WTC11 (cell line): Measurements from ENCODE around the gene HVCN1. TPM values are rescaled to one million over a fixed set of nuclear protein-coding genes. Genes with fewer than 3 reads are reported as not detected.

ENCODE experiments used
- ATAC-seq: fragments of 200-7000 bp; cut with Tn5 transposase; 2 replicates; pipeline ENCODE4 v1.10.0; 2021; ENCODE audit warnings: mild to moderate bottlenecking, moderate library complexity
- CTCF ChIA-PET: fragments of 300-600 bp; sonication (Branson Sonifier 250); formaldehyde crosslinking; loops from one replicate; lab custom pipeline; 2021; ENCODE audit warnings: antibody characterized with exemption; lab: Charles Lee
- POLR2A ChIA-PET: fragments of 350-600 bp; sonication (Branson Sonifier 250); formaldehyde crosslinking; loops from one replicate; lab custom pipeline; 2021; ENCODE audit warnings: antibody characterized with exemption; lab: Charles Lee
- DNase-seq: peaks from one replicate; pipeline ENCODE4 v3.0.0; 2021; ENCODE audit warnings: low spot score
- H3K27ac Mint-ChIP-seq: 2 replicates; pipeline ENCODE4 v1.8.0; 2021; ENCODE audit warnings: mixed read lengths
- H3K27me3 Mint-ChIP-seq: 2 replicates; pipeline ENCODE4 v1.8.0; 2021; ENCODE audit warnings: low read depth, mild to moderate bottlenecking, moderate library complexity, mixed read lengths
- H3K36me3 Mint-ChIP-seq: 2 replicates; pipeline ENCODE4 v1.8.0; 2021; ENCODE audit warnings: mixed read lengths
- H3K4me1 Mint-ChIP-seq: 2 replicates; pipeline ENCODE4 v1.8.0; 2022; ENCODE audit warnings: mixed read lengths
- H3K4me3 Mint-ChIP-seq: 2 replicates; pipeline ENCODE4 v1.8.0; 2021; ENCODE audit warnings: mild to moderate bottlenecking, moderate library complexity, mixed read lengths
- H3K9me3 Mint-ChIP-seq: 2 replicates; pipeline ENCODE4 v1.8.0; 2021; ENCODE audit warnings: mixed read lengths
- ETV6 ChIP-seq: sonication (generic); formaldehyde crosslinking; IDR thresholded peaks from 2 replicates; pipeline ENCODE4 v1.8.1; 2022; ENCODE audit warnings: mild to moderate bottlenecking, missing genetic modification reagents
- FOXP1 ChIP-seq: sonication (generic); formaldehyde crosslinking; IDR thresholded peaks from 2 replicates; pipeline ENCODE4 v1.8.0; 2022; ENCODE audit warnings: missing genetic modification reagents, mild to moderate bottlenecking, moderate library complexity, borderline replicate concordance
- NFE2L1 ChIP-seq: sonication (generic); formaldehyde crosslinking; IDR thresholded peaks from 2 replicates; pipeline ENCODE4 v1.8.1; 2023; ENCODE audit warnings: missing genetic modification reagents
- SP1 ChIP-seq: sonication (generic); formaldehyde crosslinking; conservative IDR thresholded peaks from 2 replicates; pipeline ENCODE4 v1.8.1; 2022; ENCODE audit warnings: missing genetic modification reagents
- TP53 ChIP-seq: sonication (generic); formaldehyde crosslinking; IDR thresholded peaks from 2 replicates; pipeline ENCODE4 v1.8.1; 2023; ENCODE audit warnings: mild to moderate bottlenecking, missing genetic modification reagents
- ZNF121 ChIP-seq: sonication (generic); formaldehyde crosslinking; IDR thresholded peaks from 2 replicates; pipeline ENCODE4 v1.8.0; 2023; ENCODE audit warnings: missing genetic modification reagents
- ZNF396 ChIP-seq: fragments of 250-450 bp; sonication (Bioruptor Pico); IDR thresholded peaks from 2 replicates; pipeline ENCODE4 v1.8.0; 2021; ENCODE audit warnings: mild to moderate bottlenecking, moderate library complexity, borderline replicate concordance
- ZNF416 ChIP-seq: fragments of 250-450 bp; sonication (Bioruptor Pico); IDR thresholded peaks from 2 replicates; pipeline ENCODE4 v1.9.0; 2021; ENCODE audit warnings: mild to moderate bottlenecking, inconsistent platforms
- ZNF423 ChIP-seq: fragments of 250-450 bp; sonication (Bioruptor Pico); IDR thresholded peaks from 2 replicates; pipeline ENCODE4 v2.1.2; 2022; ENCODE audit warnings: mild to moderate bottlenecking, moderate library complexity
- total RNA-seq: library from RNA; stranded (reverse); gene quantifications from 3 replicates; pipeline ENCODE4 v1.2.3, GENCODE V29; 2021
- TF ChIP-seq, protein P1 (sequence below): sonication (generic); formaldehyde crosslinking; IDR thresholded peaks from 2 replicates; pipeline ENCODE4 v1.8.0; 2022; ENCODE audit warnings: mild to moderate bottlenecking, missing genetic modification reagents
- TF ChIP-seq, protein P2 (sequence below): sonication (generic); formaldehyde crosslinking; IDR thresholded peaks from 2 replicates; pipeline ENCODE4 v1.8.0; 2022; ENCODE audit warnings: mild to moderate bottlenecking, missing genetic modification reagents
- TF ChIP-seq, protein P3 (sequence below): sonication (generic); formaldehyde crosslinking; IDR thresholded peaks from 2 replicates; pipeline ENCODE4 v1.8.1; 2023; ENCODE audit warnings: mild to moderate bottlenecking, missing genetic modification reagents, borderline replicate concordance
- TF ChIP-seq, protein P4 (sequence below): fragments of 200-600 bp; IDR thresholded peaks from 2 replicates; pipeline ENCODE4 v1.8.0; 2022; ENCODE audit warnings: antibody characterized with exemption
- TF ChIP-seq, protein P5 (sequence below): sonication (generic); formaldehyde crosslinking; IDR thresholded peaks from 2 replicates; pipeline ENCODE4 v1.8.0; 2023; ENCODE audit warnings: mild to moderate bottlenecking, missing genetic modification reagents

HVCN1 gene
- total RNA-seq, 1 experiment from 2014 or later, result 5.7 TPM

DNA sequence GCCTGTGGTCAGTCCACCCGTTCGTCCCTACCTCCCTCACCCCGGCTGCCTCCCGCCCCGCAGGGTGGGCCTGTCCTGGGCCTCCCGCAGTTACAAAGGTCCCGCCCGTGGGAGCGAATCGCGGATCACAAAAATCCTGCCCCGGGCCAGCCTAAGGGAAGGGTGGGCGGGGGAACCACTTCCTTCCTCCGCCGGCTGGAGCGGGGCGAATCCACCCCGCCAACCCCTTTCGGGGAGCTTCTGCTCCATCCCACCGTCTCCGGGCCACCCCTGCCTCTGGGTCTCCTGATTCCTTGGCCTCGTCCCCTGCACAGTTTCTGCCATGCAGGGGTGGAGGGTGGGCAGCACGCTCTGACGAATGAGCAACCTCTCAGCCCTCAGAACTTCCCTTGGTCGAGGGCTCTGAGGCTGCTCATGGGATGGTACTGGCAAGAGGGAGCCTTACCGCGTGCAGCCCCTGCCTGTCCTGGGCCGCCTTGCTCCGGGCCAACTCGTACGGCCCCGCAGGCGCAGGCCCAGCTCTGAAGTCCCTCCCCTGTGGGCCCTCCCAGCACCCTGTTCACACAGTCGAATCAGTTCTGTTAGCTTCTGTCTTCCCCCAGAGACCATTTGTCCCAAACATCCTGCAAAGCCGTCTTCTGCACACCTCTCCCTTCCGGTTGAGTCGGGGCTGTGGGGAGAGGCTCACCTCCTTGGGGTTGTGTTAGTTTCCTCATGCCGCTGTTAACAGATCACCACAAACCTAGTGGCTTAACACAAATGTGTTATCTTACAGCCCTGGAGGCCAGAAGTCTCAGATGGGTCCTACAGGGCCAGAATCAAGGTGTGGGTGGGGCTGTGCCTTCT is 589 bp upstream of the HVCN1 start:
- CTCF ChIA-PET, result interaction anchor here (0.9 kb wide), 1 partner anchor 10 kb away, joined by 3 read pairs; no protein-coding TSS in a partner anchor
- Mint-ChIP-seq H3K27me3 (peaks cover 32% of the 10 kb centered on the region), H3K4me1 (peaks cover 20% of the 10 kb centered on the region), H3K9me3 (peaks cover 10% of the 10 kb centered on the region; the same call in 1 of the 2 replicates), H3K27ac (peak overlapping the region; percentile 96), H3K36me3 (peaks cover 8% of the 10 kb centered on the region; the same call in 1 of the 2 replicates), H3K4me3 (peak overlapping the region; percentile 85)
- TF ChIP-seq ETV6 (CRISPR knock-in tag) (peak; percentile 54), ZNF121 (CRISPR knock-in tag) (peak; percentile 98), SP1 (CRISPR knock-in tag) (peak; percentile 19; the same call in 1 of the 2 replicates), NFE2L1 (0 out of 2 replicates have a peak, but pooled peaks have one; percentile 17), ZNF423 (no peak), TP53 (peak; percentile 65; the same call in 1 of the 2 replicates), ZNF416 (no peak), FOXP1 (CRISPR knock-in tag) (peak; percentile 64), ZNF396 (no peak)
- TF ChIP-seq, protein P1, sequence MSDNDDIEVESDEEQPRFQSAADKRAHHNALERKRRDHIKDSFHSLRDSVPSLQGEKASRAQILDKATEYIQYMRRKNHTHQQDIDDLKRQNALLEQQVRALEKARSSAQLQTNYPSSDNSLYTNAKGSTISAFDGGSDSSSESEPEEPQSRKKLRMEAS (CRISPR knock-in tag), result peak; percentile 91
- TF ChIP-seq, protein P2, sequence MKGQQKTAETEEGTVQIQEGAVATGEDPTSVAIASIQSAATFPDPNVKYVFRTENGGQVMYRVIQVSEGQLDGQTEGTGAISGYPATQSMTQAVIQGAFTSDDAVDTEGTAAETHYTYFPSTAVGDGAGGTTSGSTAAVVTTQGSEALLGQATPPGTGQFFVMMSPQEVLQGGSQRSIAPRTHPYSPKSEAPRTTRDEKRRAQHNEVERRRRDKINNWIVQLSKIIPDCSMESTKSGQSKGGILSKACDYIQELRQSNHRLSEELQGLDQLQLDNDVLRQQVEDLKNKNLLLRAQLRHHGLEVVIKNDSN (CRISPR knock-in tag), result peak; percentile 20; the same call in 1 of the 2 replicates
- TF ChIP-seq, protein P3, sequence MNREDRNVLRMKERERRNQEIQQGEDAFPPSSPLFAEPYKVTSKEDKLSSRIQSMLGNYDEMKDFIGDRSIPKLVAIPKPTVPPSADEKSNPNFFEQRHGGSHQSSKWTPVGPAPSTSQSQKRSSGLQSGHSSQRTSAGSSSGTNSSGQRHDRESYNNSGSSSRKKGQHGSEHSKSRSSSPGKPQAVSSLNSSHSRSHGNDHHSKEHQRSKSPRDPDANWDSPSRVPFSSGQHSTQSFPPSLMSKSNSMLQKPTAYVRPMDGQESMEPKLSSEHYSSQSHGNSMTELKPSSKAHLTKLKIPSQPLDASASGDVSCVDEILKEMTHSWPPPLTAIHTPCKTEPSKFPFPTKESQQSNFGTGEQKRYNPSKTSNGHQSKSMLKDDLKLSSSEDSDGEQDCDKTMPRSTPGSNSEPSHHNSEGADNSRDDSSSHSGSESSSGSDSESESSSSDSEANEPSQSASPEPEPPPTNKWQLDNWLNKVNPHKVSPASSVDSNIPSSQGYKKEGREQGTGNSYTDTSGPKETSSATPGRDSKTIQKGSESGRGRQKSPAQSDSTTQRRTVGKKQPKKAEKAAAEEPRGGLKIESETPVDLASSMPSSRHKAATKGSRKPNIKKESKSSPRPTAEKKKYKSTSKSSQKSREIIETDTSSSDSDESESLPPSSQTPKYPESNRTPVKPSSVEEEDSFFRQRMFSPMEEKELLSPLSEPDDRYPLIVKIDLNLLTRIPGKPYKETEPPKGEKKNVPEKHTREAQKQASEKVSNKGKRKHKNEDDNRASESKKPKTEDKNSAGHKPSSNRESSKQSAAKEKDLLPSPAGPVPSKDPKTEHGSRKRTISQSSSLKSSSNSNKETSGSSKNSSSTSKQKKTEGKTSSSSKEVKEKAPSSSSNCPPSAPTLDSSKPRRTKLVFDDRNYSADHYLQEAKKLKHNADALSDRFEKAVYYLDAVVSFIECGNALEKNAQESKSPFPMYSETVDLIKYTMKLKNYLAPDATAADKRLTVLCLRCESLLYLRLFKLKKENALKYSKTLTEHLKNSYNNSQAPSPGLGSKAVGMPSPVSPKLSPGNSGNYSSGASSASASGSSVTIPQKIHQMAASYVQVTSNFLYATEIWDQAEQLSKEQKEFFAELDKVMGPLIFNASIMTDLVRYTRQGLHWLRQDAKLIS (CRISPR knock-in tag), result no peak
- TF ChIP-seq, protein P4, sequence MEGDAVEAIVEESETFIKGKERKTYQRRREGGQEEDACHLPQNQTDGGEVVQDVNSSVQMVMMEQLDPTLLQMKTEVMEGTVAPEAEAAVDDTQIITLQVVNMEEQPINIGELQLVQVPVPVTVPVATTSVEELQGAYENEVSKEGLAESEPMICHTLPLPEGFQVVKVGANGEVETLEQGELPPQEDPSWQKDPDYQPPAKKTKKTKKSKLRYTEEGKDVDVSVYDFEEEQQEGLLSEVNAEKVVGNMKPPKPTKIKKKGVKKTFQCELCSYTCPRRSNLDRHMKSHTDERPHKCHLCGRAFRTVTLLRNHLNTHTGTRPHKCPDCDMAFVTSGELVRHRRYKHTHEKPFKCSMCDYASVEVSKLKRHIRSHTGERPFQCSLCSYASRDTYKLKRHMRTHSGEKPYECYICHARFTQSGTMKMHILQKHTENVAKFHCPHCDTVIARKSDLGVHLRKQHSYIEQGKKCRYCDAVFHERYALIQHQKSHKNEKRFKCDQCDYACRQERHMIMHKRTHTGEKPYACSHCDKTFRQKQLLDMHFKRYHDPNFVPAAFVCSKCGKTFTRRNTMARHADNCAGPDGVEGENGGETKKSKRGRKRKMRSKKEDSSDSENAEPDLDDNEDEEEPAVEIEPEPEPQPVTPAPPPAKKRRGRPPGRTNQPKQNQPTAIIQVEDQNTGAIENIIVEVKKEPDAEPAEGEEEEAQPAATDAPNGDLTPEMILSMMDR, result no peak
- TF ChIP-seq, protein P5, sequence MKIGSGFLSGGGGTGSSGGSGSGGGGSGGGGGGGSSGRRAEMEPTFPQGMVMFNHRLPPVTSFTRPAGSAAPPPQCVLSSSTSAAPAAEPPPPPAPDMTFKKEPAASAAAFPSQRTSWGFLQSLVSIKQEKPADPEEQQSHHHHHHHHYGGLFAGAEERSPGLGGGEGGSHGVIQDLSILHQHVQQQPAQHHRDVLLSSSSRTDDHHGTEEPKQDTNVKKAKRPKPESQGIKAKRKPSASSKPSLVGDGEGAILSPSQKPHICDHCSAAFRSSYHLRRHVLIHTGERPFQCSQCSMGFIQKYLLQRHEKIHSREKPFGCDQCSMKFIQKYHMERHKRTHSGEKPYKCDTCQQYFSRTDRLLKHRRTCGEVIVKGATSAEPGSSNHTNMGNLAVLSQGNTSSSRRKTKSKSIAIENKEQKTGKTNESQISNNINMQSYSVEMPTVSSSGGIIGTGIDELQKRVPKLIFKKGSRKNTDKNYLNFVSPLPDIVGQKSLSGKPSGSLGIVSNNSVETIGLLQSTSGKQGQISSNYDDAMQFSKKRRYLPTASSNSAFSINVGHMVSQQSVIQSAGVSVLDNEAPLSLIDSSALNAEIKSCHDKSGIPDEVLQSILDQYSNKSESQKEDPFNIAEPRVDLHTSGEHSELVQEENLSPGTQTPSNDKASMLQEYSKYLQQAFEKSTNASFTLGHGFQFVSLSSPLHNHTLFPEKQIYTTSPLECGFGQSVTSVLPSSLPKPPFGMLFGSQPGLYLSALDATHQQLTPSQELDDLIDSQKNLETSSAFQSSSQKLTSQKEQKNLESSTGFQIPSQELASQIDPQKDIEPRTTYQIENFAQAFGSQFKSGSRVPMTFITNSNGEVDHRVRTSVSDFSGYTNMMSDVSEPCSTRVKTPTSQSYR (CRISPR knock-in tag), result 0 out of 2 replicates have a peak, but pooled peaks have one; percentile 7
- DNase-seq (peak; percentile 68), ATAC-seq (peak; percentile 78)
- POLR2A ChIA-PET, result interaction anchor here (0.9 kb wide), 1 partner anchor 221 kb away, joined by 3 read pairs; the partner anchor contains the start of genes FAM216A and GPN3
